Measurements from ENCODE around the gene AIG1. TPM values are rescaled to one million over a fixed set of nuclear protein-coding genes. Genes with fewer than 3 reads are reported as not detected.
"Not testable (repeated sequence)": the region's sequence is repeated elsewhere in the genome, so short reads cannot be mapped to it uniquely, and the experiment has no call there.

Gene AIG1
- polyA plus RNA-seq, 1 donor from 2014 or later = 23.2 TPM

DNA sequence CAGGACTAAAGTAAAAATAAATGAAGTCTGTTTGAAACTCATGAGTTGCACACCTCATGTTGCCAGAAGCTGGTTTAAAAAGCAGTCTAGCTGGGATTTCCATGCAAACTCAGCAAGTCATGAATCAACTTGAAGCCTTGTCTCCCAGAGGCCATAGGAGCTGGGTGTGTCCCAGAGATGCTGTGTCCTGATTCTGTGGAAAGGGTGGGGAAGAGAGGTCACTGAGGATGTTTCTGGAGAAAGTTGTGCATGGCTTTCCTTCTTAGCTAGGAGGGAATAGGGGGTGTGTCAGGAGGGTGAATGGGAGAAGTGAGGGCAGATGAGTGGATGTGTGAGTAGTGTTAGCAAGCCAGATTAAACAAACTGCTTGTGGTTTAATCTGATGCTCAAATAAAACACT, 278.5 kb downstream of the AIG1 start:
- no peaks in the 10 kb centered on the region for H3K79me2 ChIP-seq (replicated peaks; ENCODE audit: insufficient read depth, low read length)
- no peak overlapping the region for H3K9ac ChIP-seq (ENCODE audit: low read length)
- H3K27ac ChIP-seq (ENCODE audit: low read length) = no peak overlapping the region

DNA sequence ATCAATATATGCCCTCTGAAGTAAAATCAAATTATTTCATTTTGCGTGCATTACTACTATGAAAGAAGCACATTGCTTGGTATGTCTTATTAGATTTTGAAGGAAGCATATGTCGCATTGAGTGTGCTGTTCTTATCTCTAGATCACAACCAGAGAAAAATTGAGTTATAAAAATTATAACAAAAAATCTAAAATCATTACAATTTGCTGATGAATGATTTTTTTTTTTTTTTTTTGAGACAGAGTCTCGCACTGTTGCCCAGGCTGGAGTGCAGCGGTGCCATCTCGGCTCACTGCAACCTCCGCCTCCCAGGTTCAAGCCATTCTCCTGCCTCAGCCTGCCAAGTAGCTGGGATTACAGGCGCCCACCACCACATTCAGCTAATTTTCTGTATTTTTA, 284.8 kb downstream of the AIG1 start:
- not testable (repeated sequence) for H3K4me2 ChIP-seq (ENCODE audit: low read length); H3K27ac ChIP-seq (ENCODE audit: low read length); H2AFZ ChIP-seq (ENCODE audit: low read depth, low read length); H3K27me3 ChIP-seq (ENCODE audit: insufficient read depth, low read depth, low read length); H3K9me3 ChIP-seq (ENCODE audit: low read length); H3K36me3 ChIP-seq (ENCODE audit: insufficient read depth, low read length); H3K4me3 ChIP-seq (ENCODE audit: low read length); H3F3A ChIP-seq (ENCODE audit: insufficient read depth, low read length, poor library complexity, severe bottlenecking); H3K79me2 ChIP-seq (replicated peaks; ENCODE audit: insufficient read depth, low read length); H3K9me2 ChIP-seq (ENCODE audit: insufficient read depth, low read length); H3K9ac ChIP-seq (ENCODE audit: low read length); H4K20me1 ChIP-seq (ENCODE audit: insufficient read depth)

More for the DNA sequence above, 278.5 kb downstream of the AIG1 start:
- Histone ChIP-seq H3K27me3 (ENCODE audit: insufficient read depth, low read depth, low read length) (no peaks in the 10 kb centered on the region), H3K36me3 (ENCODE audit: insufficient read depth, low read length) (no peaks in the 10 kb centered on the region), H2AFZ (ENCODE audit: low read depth, low read length) (no peak overlapping the region), H3K4me2 (ENCODE audit: low read length) (no peak overlapping the region), H3K9me2 (ENCODE audit: insufficient read depth, low read length) (no peaks in the 10 kb centered on the region), H3F3A (ENCODE audit: insufficient read depth, low read length, poor library complexity, severe bottlenecking) (no peaks in the 10 kb centered on the region), H3K9me3 (ENCODE audit: low read length) (no peaks in the 10 kb centered on the region), H3K4me3 (ENCODE audit: low read length) (no peak overlapping the region), H4K20me1 (ENCODE audit: insufficient read depth) (no peaks in the 10 kb centered on the region)
- no peak for TF ChIP-seq SMC3 (conservative IDR thresholded peaks at IDR 0.05; ENCODE audit: poor library complexity)
- TF ChIP-seq POLR2AphosphoS5 (IDR thresholded peaks at IDR 0.05) = no peak
- no peak for TF ChIP-seq MXI1 (conservative IDR thresholded peaks at IDR 0.05; ENCODE audit: poor library complexity, severe bottlenecking)
- TF ChIP-seq TAF1 (IDR thresholded peaks at IDR 0.05; ENCODE audit: low read depth) = no peak
- no peak for TF ChIP-seq RAD21 (conservative IDR thresholded peaks at IDR 0.05)
- TF ChIP-seq EZH2 (IDR thresholded peaks at IDR 0.05; ENCODE audit: borderline replicate concordance, insufficient read depth, low read length, poor library complexity, severe bottlenecking) = no peak
- TF ChIP-seq, protein P1, sequence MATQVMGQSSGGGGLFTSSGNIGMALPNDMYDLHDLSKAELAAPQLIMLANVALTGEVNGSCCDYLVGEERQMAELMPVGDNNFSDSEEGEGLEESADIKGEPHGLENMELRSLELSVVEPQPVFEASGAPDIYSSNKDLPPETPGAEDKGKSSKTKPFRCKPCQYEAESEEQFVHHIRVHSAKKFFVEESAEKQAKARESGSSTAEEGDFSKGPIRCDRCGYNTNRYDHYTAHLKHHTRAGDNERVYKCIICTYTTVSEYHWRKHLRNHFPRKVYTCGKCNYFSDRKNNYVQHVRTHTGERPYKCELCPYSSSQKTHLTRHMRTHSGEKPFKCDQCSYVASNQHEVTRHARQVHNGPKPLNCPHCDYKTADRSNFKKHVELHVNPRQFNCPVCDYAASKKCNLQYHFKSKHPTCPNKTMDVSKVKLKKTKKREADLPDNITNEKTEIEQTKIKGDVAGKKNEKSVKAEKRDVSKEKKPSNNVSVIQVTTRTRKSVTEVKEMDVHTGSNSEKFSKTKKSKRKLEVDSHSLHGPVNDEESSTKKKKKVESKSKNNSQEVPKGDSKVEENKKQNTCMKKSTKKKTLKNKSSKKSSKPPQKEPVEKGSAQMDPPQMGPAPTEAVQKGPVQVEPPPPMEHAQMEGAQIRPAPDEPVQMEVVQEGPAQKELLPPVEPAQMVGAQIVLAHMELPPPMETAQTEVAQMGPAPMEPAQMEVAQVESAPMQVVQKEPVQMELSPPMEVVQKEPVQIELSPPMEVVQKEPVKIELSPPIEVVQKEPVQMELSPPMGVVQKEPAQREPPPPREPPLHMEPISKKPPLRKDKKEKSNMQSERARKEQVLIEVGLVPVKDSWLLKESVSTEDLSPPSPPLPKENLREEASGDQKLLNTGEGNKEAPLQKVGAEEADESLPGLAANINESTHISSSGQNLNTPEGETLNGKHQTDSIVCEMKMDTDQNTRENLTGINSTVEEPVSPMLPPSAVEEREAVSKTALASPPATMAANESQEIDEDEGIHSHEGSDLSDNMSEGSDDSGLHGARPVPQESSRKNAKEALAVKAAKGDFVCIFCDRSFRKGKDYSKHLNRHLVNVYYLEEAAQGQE (IDR thresholded peaks at IDR 0.05; ENCODE audit: borderline replicate concordance) = no peak
- no peak for TF ChIP-seq EP300 (conservative IDR thresholded peaks at IDR 0.05; ENCODE audit: poor library complexity, severe bottlenecking)
- TF ChIP-seq, protein P2, sequence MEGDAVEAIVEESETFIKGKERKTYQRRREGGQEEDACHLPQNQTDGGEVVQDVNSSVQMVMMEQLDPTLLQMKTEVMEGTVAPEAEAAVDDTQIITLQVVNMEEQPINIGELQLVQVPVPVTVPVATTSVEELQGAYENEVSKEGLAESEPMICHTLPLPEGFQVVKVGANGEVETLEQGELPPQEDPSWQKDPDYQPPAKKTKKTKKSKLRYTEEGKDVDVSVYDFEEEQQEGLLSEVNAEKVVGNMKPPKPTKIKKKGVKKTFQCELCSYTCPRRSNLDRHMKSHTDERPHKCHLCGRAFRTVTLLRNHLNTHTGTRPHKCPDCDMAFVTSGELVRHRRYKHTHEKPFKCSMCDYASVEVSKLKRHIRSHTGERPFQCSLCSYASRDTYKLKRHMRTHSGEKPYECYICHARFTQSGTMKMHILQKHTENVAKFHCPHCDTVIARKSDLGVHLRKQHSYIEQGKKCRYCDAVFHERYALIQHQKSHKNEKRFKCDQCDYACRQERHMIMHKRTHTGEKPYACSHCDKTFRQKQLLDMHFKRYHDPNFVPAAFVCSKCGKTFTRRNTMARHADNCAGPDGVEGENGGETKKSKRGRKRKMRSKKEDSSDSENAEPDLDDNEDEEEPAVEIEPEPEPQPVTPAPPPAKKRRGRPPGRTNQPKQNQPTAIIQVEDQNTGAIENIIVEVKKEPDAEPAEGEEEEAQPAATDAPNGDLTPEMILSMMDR (IDR thresholded peaks at IDR 0.05; ENCODE audit: poor library complexity, severe bottlenecking) = no peak

DNA sequence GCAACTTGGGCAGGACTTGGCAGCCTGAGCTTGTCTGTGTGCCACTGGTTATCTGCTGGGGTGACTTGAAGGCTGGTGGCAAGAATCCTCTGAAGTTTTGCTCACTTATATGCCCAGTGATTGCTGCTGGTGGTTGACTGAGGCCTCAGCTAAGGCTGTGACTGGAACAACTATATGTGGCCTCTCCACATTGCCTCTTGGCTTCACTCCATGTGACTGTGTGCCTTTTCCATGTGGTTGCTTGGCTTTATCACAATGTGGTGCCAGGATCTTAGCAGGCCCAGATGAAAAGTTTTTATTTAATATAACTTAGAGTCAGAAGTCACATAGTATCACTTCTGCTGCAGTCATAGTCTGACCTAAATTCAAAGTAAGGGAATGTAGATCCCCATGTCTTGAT, 285.3 kb downstream of the AIG1 start:
- H3K4me2 ChIP-seq (ENCODE audit: low read length) = no peak overlapping the region
- H3K9ac ChIP-seq (ENCODE audit: low read length) = no peak overlapping the region
- no peaks in the 10 kb centered on the region for H3K36me3 ChIP-seq (ENCODE audit: insufficient read depth, low read length)
- no peaks in the 10 kb centered on the region for H3F3A ChIP-seq (ENCODE audit: insufficient read depth, low read length, poor library complexity, severe bottlenecking)
- H3K4me3 ChIP-seq (ENCODE audit: low read length) = no peak overlapping the region
- TF ChIP-seq SMC3 (conservative IDR thresholded peaks at IDR 0.05; ENCODE audit: poor library complexity) (no peak), MXI1 (conservative IDR thresholded peaks at IDR 0.05; ENCODE audit: poor library complexity, severe bottlenecking) (no peak), TAF1 (IDR thresholded peaks at IDR 0.05; ENCODE audit: low read depth) (no peak), EZH2 (IDR thresholded peaks at IDR 0.05; ENCODE audit: borderline replicate concordance, insufficient read depth, low read length, poor library complexity, severe bottlenecking) (no peak), EP300 (conservative IDR thresholded peaks at IDR 0.05; ENCODE audit: poor library complexity, severe bottlenecking) (no peak)
- H2AFZ ChIP-seq (ENCODE audit: low read depth, low read length) = no peak overlapping the region
- no peaks in the 10 kb centered on the region for H3K9me2 ChIP-seq (ENCODE audit: insufficient read depth, low read length)
- no peaks in the 10 kb centered on the region for H4K20me1 ChIP-seq (ENCODE audit: insufficient read depth)
- no peaks in the 10 kb centered on the region for H3K27me3 ChIP-seq (ENCODE audit: insufficient read depth, low read depth, low read length)
- H3K9me3 ChIP-seq (ENCODE audit: low read length) = no peaks in the 10 kb centered on the region
- H3K27ac ChIP-seq (ENCODE audit: low read length) = no peak overlapping the region
- no peaks in the 10 kb centered on the region for H3K79me2 ChIP-seq (replicated peaks; ENCODE audit: insufficient read depth, low read length)
